ENCODE data around the gene JAZF1.
A peak's percentile ranks its signal among the peaks of the same experiment; 100 is the strongest.

Gene JAZF1

DNA sequence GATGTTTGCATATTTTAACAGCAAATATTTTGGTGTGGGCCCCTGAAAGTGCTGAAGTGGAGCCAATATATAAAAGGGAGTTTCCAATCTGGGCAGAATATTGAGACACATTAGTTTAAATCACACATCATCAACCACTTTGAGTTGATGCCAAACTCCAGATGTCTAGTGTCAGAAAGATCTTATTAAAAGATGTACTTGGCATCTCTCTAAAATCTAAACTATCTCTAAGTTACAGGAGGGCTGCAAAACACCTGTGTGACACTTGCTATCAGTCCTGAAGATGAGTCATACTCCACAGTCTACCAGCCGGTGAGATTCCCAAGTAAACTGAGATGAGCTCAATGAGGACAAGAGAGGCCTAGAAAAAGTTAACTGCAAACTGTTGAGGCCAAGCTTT lies 11.4 kb downstream of the JAZF1 start:
- Histone ChIP-seq H3K27me3 (ENCODE audit: insufficient read depth, low read length) (no peaks in the 10 kb centered on the region), H3F3A (ENCODE audit: insufficient read depth, low read length) (0 out of 2 replicates have a peak, but pooled peaks cover 3% of the 10 kb centered on the region), H3K9me3 (ENCODE audit: low read length) (no peaks in the 10 kb centered on the region), H3K4me2 (ENCODE audit: low read length) (peak overlapping the region; percentile 30; the same call in 1 of the 2 replicates), H3K9me2 (ENCODE audit: low read depth, low read length) (no peaks in the 10 kb centered on the region), H3K79me2 (ENCODE audit: insufficient read depth, low read length) (no peaks in the 10 kb centered on the region; the same call in 1 of the 2 replicates), H3K36me3 (ENCODE audit: insufficient read depth, low read length) (no peaks in the 10 kb centered on the region), H3K27ac (ENCODE audit: low read depth, low read length, poor library complexity, severe bottlenecking) (peak overlapping the region; percentile 83), H2AFZ (ENCODE audit: low read length) (no peak overlapping the region), H4K20me1 (ENCODE audit: insufficient read depth, low read length) (no peaks in the 10 kb centered on the region), H3K9ac (ENCODE audit: low read length) (peak overlapping the region; percentile 22; the same call in 1 of the 2 replicates), H3K4me1 (ENCODE audit: insufficient read depth, low read length, severe bottlenecking) (peaks cover 82% of the 10 kb centered on the region), H3K4me3 (ENCODE audit: low read depth, low read length, poor library complexity, severe bottlenecking) (no peak overlapping the region)
- TF ChIP-seq EZH2 (IDR thresholded peaks at IDR 0.05; ENCODE audit: borderline replicate concordance, low read length): no peak
- TF ChIP-seq, protein P1, sequence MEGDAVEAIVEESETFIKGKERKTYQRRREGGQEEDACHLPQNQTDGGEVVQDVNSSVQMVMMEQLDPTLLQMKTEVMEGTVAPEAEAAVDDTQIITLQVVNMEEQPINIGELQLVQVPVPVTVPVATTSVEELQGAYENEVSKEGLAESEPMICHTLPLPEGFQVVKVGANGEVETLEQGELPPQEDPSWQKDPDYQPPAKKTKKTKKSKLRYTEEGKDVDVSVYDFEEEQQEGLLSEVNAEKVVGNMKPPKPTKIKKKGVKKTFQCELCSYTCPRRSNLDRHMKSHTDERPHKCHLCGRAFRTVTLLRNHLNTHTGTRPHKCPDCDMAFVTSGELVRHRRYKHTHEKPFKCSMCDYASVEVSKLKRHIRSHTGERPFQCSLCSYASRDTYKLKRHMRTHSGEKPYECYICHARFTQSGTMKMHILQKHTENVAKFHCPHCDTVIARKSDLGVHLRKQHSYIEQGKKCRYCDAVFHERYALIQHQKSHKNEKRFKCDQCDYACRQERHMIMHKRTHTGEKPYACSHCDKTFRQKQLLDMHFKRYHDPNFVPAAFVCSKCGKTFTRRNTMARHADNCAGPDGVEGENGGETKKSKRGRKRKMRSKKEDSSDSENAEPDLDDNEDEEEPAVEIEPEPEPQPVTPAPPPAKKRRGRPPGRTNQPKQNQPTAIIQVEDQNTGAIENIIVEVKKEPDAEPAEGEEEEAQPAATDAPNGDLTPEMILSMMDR (IDR thresholded peaks at IDR 0.05; ENCODE audit: low read length): no peak

DNA sequence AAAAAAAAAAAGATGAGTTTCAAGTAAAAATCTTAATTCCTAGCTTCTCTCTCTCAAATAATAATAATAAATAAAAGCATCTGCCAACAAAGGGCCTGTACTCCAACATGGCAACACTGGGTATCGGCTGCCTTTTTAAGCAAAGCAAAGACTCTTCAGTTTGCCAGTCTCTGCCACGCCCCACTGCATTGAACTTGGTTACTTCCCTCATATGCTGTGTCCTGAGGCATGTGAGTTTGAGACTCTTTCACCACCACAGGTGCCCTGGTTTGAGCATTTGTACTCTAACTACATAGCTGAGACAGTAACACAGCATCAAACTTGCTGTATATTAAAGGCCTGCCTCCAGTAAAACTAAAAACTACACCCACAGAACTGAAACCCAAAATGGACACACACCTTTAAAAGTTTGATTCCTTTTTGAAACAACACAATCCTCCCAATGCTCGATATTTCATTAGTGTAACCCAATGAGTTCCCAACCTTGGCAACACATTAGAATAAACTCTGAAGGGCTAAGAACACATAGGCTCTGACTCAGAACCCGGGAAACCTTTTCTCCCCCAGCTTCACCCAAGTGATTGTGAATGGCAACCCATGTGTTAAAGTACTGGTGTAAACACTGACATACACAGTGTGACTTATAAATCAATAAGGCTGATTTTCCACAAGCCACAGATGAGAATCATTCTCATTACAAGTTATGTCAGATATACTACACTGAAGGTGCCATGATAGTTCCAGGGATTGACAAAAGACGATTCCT lies 12.0 kb downstream of the JAZF1 start:
- no peaks in the 10 kb centered on the region for H3K9me2 ChIP-seq (ENCODE audit: low read depth, low read length)
- no peaks in the 10 kb centered on the region for H4K20me1 ChIP-seq (ENCODE audit: insufficient read depth, low read length)
- H3K27me3 ChIP-seq (ENCODE audit: insufficient read depth, low read length): no peaks in the 10 kb centered on the region
- H3K36me3 ChIP-seq (ENCODE audit: insufficient read depth, low read length): no peaks in the 10 kb centered on the region
- TF ChIP-seq, protein P1 (IDR thresholded peaks at IDR 0.05; ENCODE audit: low read length): no peak
- no peak for TF ChIP-seq EZH2 (IDR thresholded peaks at IDR 0.05; ENCODE audit: borderline replicate concordance, low read length)
- H3K27ac ChIP-seq (ENCODE audit: low read depth, low read length, poor library complexity, severe bottlenecking): peak overlapping the region; percentile 83
- no peak overlapping the region for H2AFZ ChIP-seq (ENCODE audit: low read length)
- 0 out of 2 replicates have a peak, but pooled peaks cover 3% of the 10 kb centered on the region for H3F3A ChIP-seq (ENCODE audit: insufficient read depth, low read length)
- no peak overlapping the region for H3K4me3 ChIP-seq (ENCODE audit: low read depth, low read length, poor library complexity, severe bottlenecking)
- H3K4me2 ChIP-seq (ENCODE audit: low read length): peak overlapping the region; percentile 30; the same call in 1 of the 2 replicates
- no peaks in the 10 kb centered on the region; the same call in 1 of the 2 replicates for H3K79me2 ChIP-seq (ENCODE audit: insufficient read depth, low read length)
- H3K4me1 ChIP-seq (ENCODE audit: insufficient read depth, low read length, severe bottlenecking): peaks cover 82% of the 10 kb centered on the region
- H3K9ac ChIP-seq (ENCODE audit: low read length): peak overlapping the region; percentile 22; the same call in 1 of the 2 replicates
- no peaks in the 10 kb centered on the region for H3K9me3 ChIP-seq (ENCODE audit: low read length)

DNA sequence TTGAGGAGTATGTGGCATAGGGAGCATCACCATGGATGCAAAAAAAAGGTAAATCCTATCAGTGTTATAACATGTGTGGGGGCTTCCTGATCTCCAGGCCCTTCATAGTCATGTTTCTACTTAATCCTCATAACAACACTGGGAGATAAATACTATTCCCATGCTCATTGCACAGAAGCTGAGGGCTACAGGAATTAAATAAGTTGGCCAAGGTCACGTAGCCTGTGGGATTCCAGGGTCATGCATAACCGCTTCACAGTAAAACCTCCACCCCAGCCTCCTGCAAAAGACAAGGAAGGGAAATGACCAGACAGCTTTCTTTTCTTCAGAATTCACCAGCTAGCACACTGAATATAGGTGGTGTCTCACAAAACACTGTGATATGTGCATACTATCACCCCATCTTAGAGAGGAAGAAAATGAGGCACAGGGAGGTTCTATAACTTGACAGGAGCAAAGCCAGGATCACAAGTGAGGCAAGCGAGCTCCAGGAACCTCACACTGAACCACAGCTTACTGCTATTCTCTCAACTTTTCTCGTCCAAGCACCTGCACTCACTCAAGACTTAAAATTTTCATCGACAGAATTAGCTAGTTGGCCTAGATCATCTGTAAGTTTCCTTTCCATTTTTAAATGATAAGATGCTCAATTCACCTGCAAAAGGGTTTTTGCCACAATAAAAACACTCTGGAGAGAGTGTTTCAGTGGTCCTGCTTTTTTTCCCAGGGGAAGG lies 13.4 kb downstream of the JAZF1 start:
- no peaks in the 10 kb centered on the region for H4K20me1 ChIP-seq (ENCODE audit: insufficient read depth, low read length)
- no peak overlapping the region for H2AFZ ChIP-seq (ENCODE audit: low read length)
- no peaks in the 10 kb centered on the region for H3K27me3 ChIP-seq (ENCODE audit: insufficient read depth, low read length)
- peak overlapping the region; percentile 83 for H3K27ac ChIP-seq (ENCODE audit: low read depth, low read length, poor library complexity, severe bottlenecking)
- peaks cover 82% of the 10 kb centered on the region for H3K4me1 ChIP-seq (ENCODE audit: insufficient read depth, low read length, severe bottlenecking)
- H3K4me3 ChIP-seq (ENCODE audit: low read depth, low read length, poor library complexity, severe bottlenecking): no peak overlapping the region
- peak overlapping the region; percentile 4; the same call in 1 of the 2 replicates for H3K9ac ChIP-seq (ENCODE audit: low read length)
- no peak for TF ChIP-seq EZH2 (IDR thresholded peaks at IDR 0.05; ENCODE audit: borderline replicate concordance, low read length)
- TF ChIP-seq, protein P1 (IDR thresholded peaks at IDR 0.05; ENCODE audit: low read length): no peak
- H3K4me2 ChIP-seq (ENCODE audit: low read length): peak overlapping the region; percentile 21
- 0 out of 2 replicates have a peak, but pooled peaks cover 3% of the 10 kb centered on the region for H3F3A ChIP-seq (ENCODE audit: insufficient read depth, low read length)
- no peaks in the 10 kb centered on the region; the same call in 1 of the 2 replicates for H3K79me2 ChIP-seq (ENCODE audit: insufficient read depth, low read length)
- no peaks in the 10 kb centered on the region for H3K9me2 ChIP-seq (ENCODE audit: low read depth, low read length)
- H3K36me3 ChIP-seq (ENCODE audit: insufficient read depth, low read length): no peaks in the 10 kb centered on the region
- no peaks in the 10 kb centered on the region for H3K9me3 ChIP-seq (ENCODE audit: low read length)

Data from OCI-LY1 (cell line).